Measurements from ENCODE around the gene STK16. TPM values are rescaled to one million over a fixed set of nuclear protein-coding genes. Genes with fewer than 3 reads are reported as not detected.

STK16 gene
- total RNA-seq, 2 experiments from 2014 or later, result 31.2 to 31.5 TPM

- Mint-ChIP-seq H3K27ac (peak overlapping the region; percentile 46), H3K27me3 (ENCODE audit: low read depth) (peaks cover 1% of the 10 kb centered on the region), H3K4me3 (no peak overlapping the region), H3K4me1 (ENCODE audit: low read depth) (peaks cover 17% of the 10 kb centered on the region), H3K9me3 (ENCODE audit: insufficient read depth) (no peaks in the 10 kb centered on the region), H3K36me3 (ENCODE audit: low read depth) (no peaks in the 10 kb centered on the region)
- ChIA-PET CTCF (interaction anchor here (1.2 to 6.1 kb wide), 2 partner anchors 10 to 61 kb away, joined by 5 to 239 read pairs; partner anchors contain the start of genes ANKZF1, ATG9A and DNAJB2), POLR2A (interaction anchor here (0.6 kb wide), 1 partner anchor 14 kb away, joined by 3 read pairs; no protein-coding TSS in a partner anchor)
- DNase-seq, result no peak
- ATAC-seq, result no peak
Measured at GRCh38 chr2:219290381-219291171, 45.3 kb downstream of the STK16 start.

GRCh38 chr2:219291394-219291793 is 46.1 kb downstream of the STK16 start:
- CTCF ChIA-PET, result interaction anchor here (1.2 to 6.1 kb wide), 5 partner anchors 9 to 132 kb away, joined by 4 to 239 read pairs (median 5); partner anchors contain the start of genes ANKZF1, ATG9A, DNAJB2 and GLB1L
- Mint-ChIP-seq H3K36me3 (ENCODE audit: low read depth) (no peaks in the 10 kb centered on the region), H3K27me3 (ENCODE audit: low read depth) (peaks cover 3% of the 10 kb centered on the region), H3K4me1 (ENCODE audit: low read depth) (peaks cover 20% of the 10 kb centered on the region), H3K27ac (no peak overlapping the region), H3K9me3 (ENCODE audit: insufficient read depth) (no peaks in the 10 kb centered on the region), H3K4me3 (no peak overlapping the region)
- no peak for DNase-seq
- POLR2A ChIA-PET, result interaction anchor here (0.6 kb wide), 1 partner anchor 59 kb away, joined by 3 read pairs; no protein-coding TSS in a partner anchor
- no peak for ATAC-seq

- Mint-ChIP-seq H3K4me1 (ENCODE audit: low read depth) (peaks cover 24% of the 10 kb centered on the region), H3K27ac (no peak overlapping the region), H3K9me3 (ENCODE audit: insufficient read depth) (no peaks in the 10 kb centered on the region), H3K36me3 (ENCODE audit: low read depth) (no peaks in the 10 kb centered on the region), H3K4me3 (no peak overlapping the region), H3K27me3 (ENCODE audit: low read depth) (peaks cover 3% of the 10 kb centered on the region)
- CTCF ChIA-PET, result interaction anchor here (1.2 to 6.1 kb wide), 5 partner anchors 9 to 133 kb away, joined by 4 to 239 read pairs (median 5); partner anchors contain the start of genes ANKZF1, ATG9A, DNAJB2 and GLB1L
- no peak for DNase-seq
- ATAC-seq, result no peak
- POLR2A ChIA-PET, result interaction anchor here (0.6 kb wide), 1 partner anchor 60 kb away, joined by 3 read pairs; no protein-coding TSS in a partner anchor
Measured at GRCh38 chr2:219291910-219292490, 46.7 kb downstream of the STK16 start.

- Mint-ChIP-seq H3K27ac (no peak overlapping the region), H3K36me3 (ENCODE audit: low read depth) (no peaks in the 10 kb centered on the region), H3K9me3 (ENCODE audit: insufficient read depth) (no peaks in the 10 kb centered on the region), H3K4me3 (no peak overlapping the region), H3K27me3 (ENCODE audit: low read depth) (peaks cover 3% of the 10 kb centered on the region), H3K4me1 (ENCODE audit: low read depth) (peaks cover 25% of the 10 kb centered on the region)
- ATAC-seq (no peak), DNase-seq (no peak)
- CTCF ChIA-PET, result interaction anchor here (1.3 to 6.1 kb wide), 6 partner anchors 8 to 134 kb away, joined by 3 to 239 read pairs (median 4); partner anchors contain the start of genes DNAJB2, GLB1L, NHEJ1 and STK16
- POLR2A ChIA-PET, result interaction anchor here (4.1 kb wide), 1 partner anchor 39 kb away, joined by 29 read pairs; the partner anchor contains the start of genes TUBA4A and TUBA4B
Measured at GRCh38 chr2:219292616-219293015, 47.3 kb downstream of the STK16 start.

GRCh38 chr2:219293736-219294231 is 48.5 kb downstream of the STK16 start:
- Mint-ChIP-seq H3K36me3 (ENCODE audit: low read depth) (no peaks in the 10 kb centered on the region), H3K4me1 (ENCODE audit: low read depth) (peaks cover 30% of the 10 kb centered on the region), H3K4me3 (no peak overlapping the region), H3K9me3 (ENCODE audit: insufficient read depth) (no peaks in the 10 kb centered on the region), H3K27ac (no peak overlapping the region), H3K27me3 (ENCODE audit: low read depth) (peaks cover 3% of the 10 kb centered on the region)
- ChIA-PET CTCF (interaction anchor here (0.7 to 6.1 kb wide), 11 partner anchors 13 to 135 kb away, joined by 3 to 239 read pairs (median 10); partner anchors contain the start of genes ANKZF1, ATG9A, DNAJB2 and NHEJ1), POLR2A (interaction anchor here (0.6 to 4.1 kb wide), 4 partner anchors 13 to 819 kb away, joined by 3 to 29 read pairs (median 5); partner anchors contain the start of genes DNAJB2, TUBA4A and TUBA4B)
- no peak for DNase-seq
- no peak for ATAC-seq

- H3K27ac Mint-ChIP-seq, result peak overlapping the region; percentile 66
- ATAC-seq, result peak; percentile 89
- H3K4me3 Mint-ChIP-seq, result peak overlapping the region; percentile 51
- no peaks in the 10 kb centered on the region for H3K36me3 Mint-ChIP-seq (ENCODE audit: low read depth)
- H3K4me1 Mint-ChIP-seq (ENCODE audit: low read depth), result peaks cover 34% of the 10 kb centered on the region
- no peaks in the 10 kb centered on the region for H3K9me3 Mint-ChIP-seq (ENCODE audit: insufficient read depth)
- POLR2A ChIA-PET, result interaction anchor here (1.1 to 4.1 kb wide), 8 partner anchors 9 to 118 kb away, joined by 3 to 29 read pairs (median 6); partner anchors contain the start of genes ANKZF1, ATG9A, CNPPD1 and DNAJB2
- CTCF ChIA-PET, result interaction anchor here (0.6 to 6.1 kb wide), 78 partner anchors 10 to 1008 kb away, joined by 3 to 239 read pairs (median 5); partner anchors contain the start of genes ABCB6, ANKZF1, ATG9A and CFAP65
- peaks cover 6% of the 10 kb centered on the region for H3K27me3 Mint-ChIP-seq (ENCODE audit: low read depth)
- peak; percentile 91 for DNase-seq
Measured at GRCh38 chr2:219294356-219295351, 49.4 kb downstream of the STK16 start.

- Mint-ChIP-seq H3K27ac (no peak overlapping the region), H3K36me3 (ENCODE audit: low read depth) (no peaks in the 10 kb centered on the region), H3K4me1 (ENCODE audit: low read depth) (peaks cover 34% of the 10 kb centered on the region), H3K9me3 (ENCODE audit: insufficient read depth) (no peaks in the 10 kb centered on the region), H3K4me3 (no peak overlapping the region), H3K27me3 (ENCODE audit: low read depth) (peaks cover 10% of the 10 kb centered on the region)
- POLR2A ChIA-PET, result interaction anchor here (1.8 to 4.1 kb wide), 2 partner anchors 42 to 48 kb away, joined by 7 to 29 read pairs; partner anchors contain the start of genes TUBA4A and TUBA4B
- no peak for ATAC-seq
- CTCF ChIA-PET, result interaction anchor here (1.4 to 6.1 kb wide), 17 partner anchors 8 to 237 kb away, joined by 3 to 239 read pairs (median 17); partner anchors contain the start of genes ABCB6, ANKZF1, ATG9A and DNAJB2
- DNase-seq, result no peak
Measured at GRCh38 chr2:219296142-219296541, 50.9 kb downstream of the STK16 start.

- no peak for DNase-seq
- no peak overlapping the region for H3K4me3 Mint-ChIP-seq
- no peaks in the 10 kb centered on the region for H3K36me3 Mint-ChIP-seq (ENCODE audit: low read depth)
- H3K9me3 Mint-ChIP-seq (ENCODE audit: insufficient read depth), result no peaks in the 10 kb centered on the region
- no peak for ATAC-seq
- peaks cover 17% of the 10 kb centered on the region for H3K27me3 Mint-ChIP-seq (ENCODE audit: low read depth)
- no peak overlapping the region for H3K27ac Mint-ChIP-seq
- ChIA-PET POLR2A (interaction anchor here (4.1 kb wide), 1 partner anchor 43 kb away, joined by 29 read pairs; the partner anchor contains the start of genes TUBA4A and TUBA4B), CTCF (interaction anchor here (1.0 to 5.5 kb wide), 7 partner anchors 13 to 138 kb away, joined by 4 to 93 read pairs (median 4); partner anchors contain the start of genes DNAJB2 and NHEJ1)
- H3K4me1 Mint-ChIP-seq (ENCODE audit: low read depth), result peaks cover 34% of the 10 kb centered on the region
Measured at GRCh38 chr2:219296631-219297391, 51.5 kb downstream of the STK16 start.

GRCh38 chr2:219297766-219298456 is 52.6 kb downstream of the STK16 start:
- no peak overlapping the region for H3K4me3 Mint-ChIP-seq
- ChIA-PET CTCF (interaction anchor here (1.0 to 5.1 kb wide), 11 partner anchors 12 to 139 kb away, joined by 3 to 42 read pairs (median 4); partner anchors contain the start of genes ANKZF1, ATG9A, DNAJB2 and NHEJ1), POLR2A (no interaction called here)
- no peaks in the 10 kb centered on the region for H3K9me3 Mint-ChIP-seq (ENCODE audit: insufficient read depth)
- no peak overlapping the region for H3K27ac Mint-ChIP-seq
- peaks cover 21% of the 10 kb centered on the region for H3K27me3 Mint-ChIP-seq (ENCODE audit: low read depth)
- H3K36me3 Mint-ChIP-seq (ENCODE audit: low read depth), result no peaks in the 10 kb centered on the region
- peaks cover 34% of the 10 kb centered on the region for H3K4me1 Mint-ChIP-seq (ENCODE audit: low read depth)
- no peak for DNase-seq
- ATAC-seq, result no peak

Measured in activated CD8-positive, alpha-beta T cell treated with anti-CD3 and anti-CD28 coated beads, Interleukin-2, amount 10 ng/mL, durations not matched to agents 7 days and 5 days (primary cell).